HUES64 (cell line): Measurements from ENCODE around the gene KLHL29.

ENCODE experiments used
- H3K27ac ChIP-seq: 2 replicates; pipeline ENCODE4 v1.7.0; 2013; ENCODE audit warnings: low read depth, low read length, inconsistent platforms
- H3K27me3 ChIP-seq: 2 replicates; pipeline ENCODE4 v1.6.1; 2013; ENCODE audit warnings: mild to moderate bottlenecking, low read length; ENCODE audit not compliant: insufficient read depth
- H3K36me3 ChIP-seq: 2 replicates; pipeline ENCODE4 v1.6.1; 2013; ENCODE audit warnings: mild to moderate bottlenecking, low read length; ENCODE audit not compliant: insufficient read depth
- H3K4me1 ChIP-seq: 2 replicates; pipeline ENCODE4 v1.6.1; 2013; ENCODE audit warnings: mild to moderate bottlenecking, low read length, moderate library complexity; ENCODE audit not compliant: insufficient read depth
- H3K4me3 ChIP-seq: 2 replicates; pipeline ENCODE4 v1.5.1; 2013; ENCODE audit warnings: mild to moderate bottlenecking, low read length, moderate library complexity
- H3K9ac ChIP-seq: 2 replicates; pipeline ENCODE4 v1.6.1; 2013; ENCODE audit warnings: mild to moderate bottlenecking, low read depth, low read length
- H3K9me3 ChIP-seq: 2 replicates; pipeline ENCODE4 v1.6.1; 2013; ENCODE audit warnings: low read depth, low read length; ENCODE audit not compliant: insufficient read depth
- whole genome bisulfite sequencing: fragments of 150-250, 120-280 bp; methylation state at CpG from one replicate; pipeline ENCODE4 v1.1.7; 2013; ENCODE audit warnings: missing lambda C conversion rate; 5-methylcytosine and 5-hydroxymethylcytosine counted together

Gene KLHL29

GRCh38 chr2:23548143-23548769 lies 163.3 kb downstream of the KLHL29 start:
- H3K27me3 ChIP-seq, result no peaks in the 10 kb centered on the region
- no peak overlapping the region for H3K4me3 ChIP-seq
- WGBS, result 98% methylated on average over 14 of the region's 14 CpGs
- peaks cover 3% of the 10 kb centered on the region; the same call in 1 of the 2 replicates for H3K4me1 ChIP-seq
- H3K9ac ChIP-seq, result no peak overlapping the region
- no peaks in the 10 kb centered on the region for H3K9me3 ChIP-seq
- H3K27ac ChIP-seq, result no peak overlapping the region
- H3K36me3 ChIP-seq, result no peaks in the 10 kb centered on the region

GRCh38 chr2:23549051-23549450 lies 164.1 kb downstream of the KLHL29 start:
- Histone ChIP-seq H3K27me3 (no peaks in the 10 kb centered on the region), H3K27ac (no peak overlapping the region), H3K9ac (no peak overlapping the region), H3K36me3 (no peaks in the 10 kb centered on the region), H3K4me3 (no peak overlapping the region), H3K9me3 (no peaks in the 10 kb centered on the region), H3K4me1 (peaks cover 3% of the 10 kb centered on the region; the same call in 1 of the 2 replicates)
- 77% methylated on average over 6 of the region's 7 CpGs for WGBS

- Histone ChIP-seq H3K36me3 (no peaks in the 10 kb centered on the region), H3K4me1 (peaks cover 3% of the 10 kb centered on the region; the same call in 1 of the 2 replicates), H3K27ac (no peak overlapping the region), H3K4me3 (no peak overlapping the region), H3K9me3 (no peaks in the 10 kb centered on the region), H3K27me3 (no peaks in the 10 kb centered on the region), H3K9ac (no peak overlapping the region)
- 90% methylated on average over 16 of the region's 16 CpGs for WGBS
Measured at GRCh38 chr2:23549821-23550530, 165.0 kb downstream of the KLHL29 start.

- Histone ChIP-seq H3K4me1 (peaks cover 3% of the 10 kb centered on the region; the same call in 1 of the 2 replicates), H3K9ac (no peak overlapping the region), H3K36me3 (no peaks in the 10 kb centered on the region), H3K27ac (no peak overlapping the region), H3K27me3 (no peaks in the 10 kb centered on the region), H3K4me3 (no peak overlapping the region), H3K9me3 (no peaks in the 10 kb centered on the region)
- 86% methylated on average over 7 of the region's 7 CpGs for WGBS
Measured at GRCh38 chr2:23550553-23550952, 165.6 kb downstream of the KLHL29 start.

- H3K9me3 ChIP-seq, result no peaks in the 10 kb centered on the region
- H3K27ac ChIP-seq, result no peak overlapping the region
- 92% methylated on average over 5 of the region's 5 CpGs for WGBS
- H3K4me3 ChIP-seq, result no peak overlapping the region
- no peaks in the 10 kb centered on the region for H3K36me3 ChIP-seq
- no peaks in the 10 kb centered on the region for H3K4me1 ChIP-seq
- H3K27me3 ChIP-seq, result no peaks in the 10 kb centered on the region
- H3K9ac ChIP-seq, result no peak overlapping the region
Measured at GRCh38 chr2:23551875-23552274, 166.9 kb downstream of the KLHL29 start.

GRCh38 chr2:23553561-23553960 lies 168.6 kb downstream of the KLHL29 start:
- H3K27me3 ChIP-seq, result no peaks in the 10 kb centered on the region
- H3K9ac ChIP-seq, result no peak overlapping the region
- WGBS, result 92% methylated on average over 10 of the region's 10 CpGs
- H3K9me3 ChIP-seq, result no peaks in the 10 kb centered on the region
- no peaks in the 10 kb centered on the region for H3K36me3 ChIP-seq
- no peak overlapping the region for H3K27ac ChIP-seq
- H3K4me3 ChIP-seq, result no peak overlapping the region
- H3K4me1 ChIP-seq, result no peaks in the 10 kb centered on the region

- Histone ChIP-seq H3K27ac (no peak overlapping the region), H3K9ac (no peak overlapping the region), H3K36me3 (no peaks in the 10 kb centered on the region), H3K4me1 (no peaks in the 10 kb centered on the region), H3K4me3 (no peak overlapping the region), H3K27me3 (no peaks in the 10 kb centered on the region), H3K9me3 (no peaks in the 10 kb centered on the region)
- 94% methylated on average over 24 of the region's 24 CpGs for WGBS
Measured at GRCh38 chr2:23554054-23554697, 169.2 kb downstream of the KLHL29 start.

- no peak overlapping the region for H3K9ac ChIP-seq
- no peaks in the 10 kb centered on the region for H3K36me3 ChIP-seq
- no peak overlapping the region for H3K27ac ChIP-seq
- WGBS, result 83% methylated on average over 10 of the region's 11 CpGs
- no peaks in the 10 kb centered on the region for H3K27me3 ChIP-seq
- no peaks in the 10 kb centered on the region for H3K9me3 ChIP-seq
- H3K4me1 ChIP-seq, result no peaks in the 10 kb centered on the region
- H3K4me3 ChIP-seq, result no peak overlapping the region
Measured at GRCh38 chr2:23555944-23556343, 171.0 kb downstream of the KLHL29 start.

- WGBS, result 84% methylated on average over 9 of the region's 9 CpGs
- Histone ChIP-seq H3K27me3 (no peaks in the 10 kb centered on the region), H3K9me3 (no peaks in the 10 kb centered on the region), H3K9ac (no peak overlapping the region), H3K27ac (no peak overlapping the region), H3K4me3 (no peak overlapping the region), H3K36me3 (no peaks in the 10 kb centered on the region), H3K4me1 (no peaks in the 10 kb centered on the region)
Measured at GRCh38 chr2:23556929-23557328, 171.9 kb downstream of the KLHL29 start.

- Histone ChIP-seq H3K9ac (no peak overlapping the region), H3K4me1 (no peaks in the 10 kb centered on the region), H3K4me3 (no peak overlapping the region), H3K9me3 (no peaks in the 10 kb centered on the region), H3K27me3 (no peaks in the 10 kb centered on the region), H3K36me3 (no peaks in the 10 kb centered on the region), H3K27ac (no peak overlapping the region)
- WGBS, result 76% methylated on average over 6 of the region's 9 CpGs
Measured at GRCh38 chr2:23557455-23557854, 172.5 kb downstream of the KLHL29 start.

- Histone ChIP-seq H3K9ac (no peak overlapping the region), H3K4me3 (no peak overlapping the region), H3K4me1 (peaks cover 7% of the 10 kb centered on the region; the same call in 1 of the 2 replicates), H3K27me3 (no peaks in the 10 kb centered on the region), H3K36me3 (no peaks in the 10 kb centered on the region), H3K9me3 (no peaks in the 10 kb centered on the region), H3K27ac (no peak overlapping the region)
- WGBS, result 88% methylated on average over 20 of the region's 20 CpGs
Measured at GRCh38 chr2:23559561-23560239, 174.7 kb downstream of the KLHL29 start.
